SK-N-DZ (cell line): ENCODE measurements around the gene PLPP3.

Experiments used
- DNase-seq: peaks from one replicate; pipeline ENCODE4 v3.0.0-alpha.2; 2015; ENCODE audit warnings: low spot score

The PLPP3 gene

DNA sequence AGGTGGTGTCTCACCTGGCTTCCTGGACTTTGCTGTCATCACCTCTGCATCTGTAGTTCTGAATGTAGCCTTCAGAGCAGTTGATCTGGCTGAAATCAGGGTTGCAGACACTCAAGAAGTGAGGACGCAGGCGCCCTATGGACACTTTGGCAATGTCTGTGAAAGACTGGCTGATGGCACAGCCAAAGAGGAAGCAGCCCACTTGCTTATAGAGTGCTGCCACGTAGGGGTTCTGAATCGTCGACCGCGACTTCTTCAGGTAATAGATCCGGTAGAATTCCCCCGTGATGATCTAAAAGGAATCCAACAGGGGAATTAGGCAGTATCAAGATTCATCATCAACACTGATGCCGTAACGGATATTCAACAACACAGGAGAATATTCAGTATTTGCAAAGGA lies 55.1 kb downstream of the PLPP3 start:
- no peak for DNase-seq

GRCh38 chr1:56522680-56523079 lies 56.7 kb downstream of the PLPP3 start:
- no peak for DNase-seq

DNA sequence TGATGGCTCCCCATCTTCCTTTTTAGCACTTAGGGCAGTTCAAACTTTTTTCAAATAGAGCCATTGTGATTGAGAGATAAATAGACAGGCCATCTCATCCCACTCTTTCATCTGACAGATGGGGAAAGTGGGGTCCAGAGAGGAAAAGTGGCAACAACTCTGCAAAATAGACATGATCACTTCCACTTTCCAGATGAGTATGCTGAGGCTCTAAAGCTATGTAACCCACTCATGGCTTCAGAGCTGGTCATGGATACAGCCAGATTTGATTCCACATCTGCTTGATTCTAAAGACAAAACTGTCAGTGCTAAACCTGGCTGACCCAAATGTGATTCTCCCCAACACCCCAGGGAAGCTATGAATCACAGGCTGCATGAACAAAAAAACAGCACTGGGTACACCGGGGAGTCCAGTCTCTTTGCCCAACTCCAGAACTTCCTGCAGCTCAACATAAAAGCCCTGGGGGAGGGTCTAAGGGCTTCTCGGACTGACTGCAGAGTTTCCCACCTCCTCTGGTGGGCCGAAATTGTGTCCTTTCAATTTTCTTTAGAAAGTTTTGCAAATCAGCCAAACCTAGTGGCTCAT lies 59.3 kb downstream of the PLPP3 start:
- no peak for DNase-seq

DNA sequence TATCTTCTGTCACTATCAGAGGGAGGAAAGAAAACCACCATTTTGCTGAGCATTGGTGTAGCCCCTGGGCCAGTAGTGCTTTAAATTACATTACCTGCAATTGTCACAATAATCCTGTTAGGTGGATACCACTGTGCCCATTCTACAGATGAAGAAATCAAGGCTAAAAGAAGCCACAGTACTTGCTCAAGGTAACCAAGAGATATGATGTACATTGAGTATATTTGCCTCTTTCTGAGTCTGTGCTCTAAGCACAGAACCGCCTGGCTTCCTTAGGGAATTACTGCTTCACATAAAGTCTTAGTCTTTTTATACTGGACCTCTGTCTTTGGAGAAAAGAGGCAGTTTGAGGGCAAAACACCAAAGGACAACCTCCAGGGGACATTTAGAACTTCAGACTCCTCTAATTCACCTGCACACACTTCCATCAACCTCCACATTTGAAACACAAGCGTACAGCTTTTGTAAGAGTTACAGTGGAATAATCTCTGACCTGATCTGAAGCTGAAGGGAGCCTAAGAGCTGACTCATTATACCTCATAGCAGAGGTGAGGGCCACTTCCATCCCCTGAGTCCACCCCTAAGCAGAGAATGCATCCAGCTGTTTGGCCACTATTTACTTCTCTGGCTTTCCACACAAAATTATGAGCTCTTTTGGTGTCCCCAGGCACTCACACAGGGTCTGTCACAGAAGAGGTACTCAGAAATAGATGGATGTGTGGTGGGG lies 61.8 kb downstream of the PLPP3 start:
- no peak for DNase-seq

DNA sequence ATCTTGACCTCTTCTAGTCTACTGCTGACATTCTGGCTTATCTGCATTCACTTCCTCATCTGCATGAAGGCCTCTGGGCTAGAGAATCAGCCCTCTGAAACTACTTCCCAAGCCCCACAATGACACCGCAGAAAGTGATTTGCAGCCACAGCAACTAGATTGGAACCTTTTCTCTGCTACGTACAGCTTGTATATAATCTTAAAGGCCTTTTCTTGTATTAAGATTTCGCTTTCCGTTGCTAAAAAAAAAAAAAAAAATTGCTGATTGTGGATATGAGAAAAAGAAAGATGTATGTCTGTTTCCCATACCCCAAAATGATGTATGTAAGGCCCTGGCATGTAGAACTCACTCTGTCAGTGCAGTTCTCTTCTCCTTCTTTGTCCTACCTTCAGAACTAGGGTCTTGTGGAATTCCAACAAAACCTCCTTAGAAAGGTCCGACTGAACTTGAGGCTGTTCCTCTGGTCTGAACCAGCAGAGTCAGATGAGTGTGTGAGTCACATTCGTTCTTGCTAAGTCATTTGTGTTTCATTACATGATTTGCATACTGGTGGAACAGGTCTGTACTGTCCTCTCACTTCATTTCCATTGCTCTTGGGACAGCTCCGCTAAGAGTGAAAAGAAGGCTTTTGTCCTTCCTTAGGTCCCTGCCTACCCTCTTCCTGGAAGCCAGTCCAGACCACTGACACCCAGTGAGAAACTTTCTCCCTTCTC lies 62.7 kb downstream of the PLPP3 start:
- no peak for DNase-seq

GRCh38 chr1:56515898-56516538 lies 63.3 kb downstream of the PLPP3 start:
- no peak for DNase-seq

DNA sequence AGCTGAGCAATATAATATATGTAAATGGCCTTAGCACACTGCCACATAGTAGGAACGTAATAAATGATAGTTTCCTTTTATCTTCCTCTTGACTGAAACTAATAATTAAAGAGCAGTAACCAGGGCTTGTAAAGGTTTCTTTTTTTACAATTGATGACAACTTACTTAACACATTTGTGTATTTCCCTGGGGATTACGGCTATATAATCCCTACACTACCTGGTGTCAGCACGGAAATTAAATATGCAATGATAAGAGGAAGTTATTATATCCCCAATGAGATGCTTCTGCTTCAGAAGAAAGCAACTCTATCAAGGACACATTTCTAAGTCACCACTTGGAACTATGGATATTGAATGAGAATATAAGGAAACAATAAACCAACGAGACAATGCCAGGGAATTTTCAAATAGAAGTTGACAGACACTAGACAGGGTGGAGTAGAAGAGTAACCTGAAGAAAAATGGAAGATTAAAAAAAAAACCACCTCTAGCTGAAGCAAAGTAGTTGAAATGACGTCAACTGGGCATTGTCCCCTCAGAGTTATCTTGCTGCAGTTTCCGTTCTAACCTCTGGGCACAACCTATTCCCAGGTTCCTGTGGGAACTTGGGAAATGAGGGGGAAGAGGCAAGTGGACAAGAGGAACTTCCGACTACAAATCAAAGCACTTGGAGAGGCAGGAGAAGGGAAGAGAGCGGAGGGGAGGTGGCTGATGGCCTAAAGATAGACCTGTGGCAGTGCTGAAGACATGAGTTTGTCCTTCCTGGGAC lies 66.5 kb downstream of the PLPP3 start:
- no peak for DNase-seq

GRCh38 chr1:56511766-56512165 lies 67.6 kb downstream of the PLPP3 start:
- DNase-seq, result no peak

DNA sequence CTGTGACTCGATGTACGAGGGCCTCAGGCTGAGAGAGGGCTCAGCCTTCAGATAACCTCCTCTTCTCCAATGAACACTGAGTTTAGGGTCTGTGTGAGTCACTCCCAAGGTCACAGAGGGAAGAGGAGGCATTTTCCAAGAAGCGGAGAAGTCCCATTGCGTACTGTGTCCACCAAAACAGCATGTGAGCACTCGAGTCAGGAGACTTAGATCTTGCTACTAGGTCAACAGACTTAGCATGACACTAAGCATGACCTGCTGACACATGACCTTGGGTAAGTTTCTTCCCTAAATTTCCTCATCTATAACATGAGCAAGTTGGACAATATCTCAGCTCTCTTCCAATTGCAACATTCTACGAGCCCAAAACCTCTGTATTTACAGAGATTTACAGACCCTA lies 68.0 kb downstream of the PLPP3 start:
- no peak for DNase-seq

DNA sequence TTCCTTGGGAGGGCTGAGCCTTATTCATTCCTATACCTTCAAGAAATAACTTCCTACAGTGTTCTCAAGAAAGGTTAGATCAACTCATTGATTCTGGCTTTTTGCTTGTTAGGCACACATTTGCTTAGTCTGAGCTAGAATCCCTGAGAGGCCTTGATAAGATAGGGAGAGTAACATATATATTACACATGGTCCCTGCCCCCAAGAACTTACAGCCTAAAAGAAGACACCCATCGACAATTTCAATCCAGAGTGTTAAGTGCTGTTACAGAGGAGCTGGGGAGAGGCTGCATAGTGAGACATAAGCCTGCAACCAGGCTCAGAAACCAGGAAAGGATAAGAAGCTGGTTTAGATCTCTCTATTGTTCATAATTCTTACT lies 68.7 kb downstream of the PLPP3 start:
- DNase-seq, result no peak

GRCh38 chr1:56509713-56510641 lies 69.4 kb downstream of the PLPP3 start:
- DNase-seq, result peak; percentile 48

- DNase-seq, result no peak
These were observed 70.8 kb downstream of the PLPP3 start for GRCh38 chr1:56508523-56508983.

GRCh38 chr1:56507925-56508522 lies 71.3 kb downstream of the PLPP3 start:
- no peak for DNase-seq

DNA sequence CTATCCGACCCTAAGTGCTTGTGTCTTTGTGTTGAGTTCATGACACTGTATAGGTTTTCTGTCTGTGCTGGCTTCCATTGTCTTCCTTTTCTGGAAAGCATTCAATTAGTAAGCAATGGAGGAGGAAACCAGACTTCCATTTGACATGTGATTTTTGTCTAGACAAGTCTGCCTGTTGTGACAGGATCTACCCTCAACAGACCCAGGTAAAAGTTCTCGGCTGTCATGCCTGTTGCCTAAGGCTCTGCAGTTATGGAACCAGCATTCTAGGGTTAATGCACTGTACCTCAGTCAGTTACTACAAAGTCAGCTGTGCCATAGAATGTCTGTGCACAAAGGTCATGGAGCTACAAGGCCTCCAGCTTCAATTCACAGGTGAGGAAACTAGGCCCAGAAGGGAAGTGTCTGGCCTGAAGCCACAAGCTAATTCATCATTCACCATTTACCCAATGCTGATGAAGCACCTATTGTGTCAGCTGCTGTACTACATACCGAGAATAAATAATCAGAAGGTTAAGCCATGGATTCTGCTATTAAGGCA lies 72.3 kb downstream of the PLPP3 start:
- DNase-seq, result no peak

- peak; percentile 56 for DNase-seq
These were observed 73.3 kb downstream of the PLPP3 start for GRCh38 chr1:56505792-56506743.

- DNase-seq, result no peak
These were observed 76.6 kb downstream of the PLPP3 start for GRCh38 chr1:56502700-56503245.

GRCh38 chr1:56501888-56502287 lies 77.5 kb downstream of the PLPP3 start:
- DNase-seq, result no peak

GRCh38 chr1:56501426-56501825 lies 77.9 kb downstream of the PLPP3 start:
- DNase-seq, result no peak
